ENCODE data around the gene FBXO40.

FBXO40 gene

GRCh38 chr3:121663171-121663847, 70.1 kb downstream of the FBXO40 start:
- no peak for DNase-seq

- no peak for DNase-seq
Observed at GRCh38 chr3:121665488-121665887, 72.3 kb downstream of the FBXO40 start.

DNA sequence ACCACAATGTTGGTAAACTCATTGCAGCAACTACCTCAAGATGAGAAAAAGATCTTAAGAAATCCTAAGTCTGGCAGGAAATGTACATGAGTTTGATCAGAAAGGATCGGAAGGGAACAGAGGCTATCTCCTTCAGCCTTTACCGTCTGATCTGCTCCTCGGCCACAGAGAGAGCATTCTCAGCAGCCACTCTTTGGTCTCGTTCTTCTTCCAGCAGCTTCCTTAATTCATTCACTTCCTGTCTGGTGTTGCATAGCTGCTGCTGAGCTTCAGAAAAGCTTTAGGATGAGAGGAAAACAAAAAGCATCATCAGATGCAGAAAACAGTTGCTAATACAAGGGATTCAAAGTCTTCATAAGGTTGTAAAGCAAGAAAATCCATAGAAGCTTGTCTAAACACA, 74.2 kb downstream of the FBXO40 start:
- DNase-seq: no peak

DNA sequence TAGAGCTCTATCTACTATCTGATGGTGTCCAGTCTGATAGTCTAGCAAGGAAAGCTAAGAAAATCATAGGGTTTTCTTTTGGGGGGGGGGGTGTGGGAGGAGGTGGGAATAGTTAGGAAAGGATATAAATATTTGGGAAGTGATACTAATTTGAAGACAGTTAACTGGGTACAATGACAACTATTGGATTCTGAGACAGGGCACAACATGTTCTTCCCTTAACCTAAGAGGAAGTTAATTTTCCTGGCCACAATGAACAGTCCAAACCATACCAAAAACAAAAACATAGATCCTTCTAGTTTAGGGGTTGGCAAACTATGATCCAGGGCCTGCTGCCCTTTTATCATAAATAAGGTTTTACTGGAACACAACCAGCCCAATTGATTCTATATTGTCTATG, 77.5 kb downstream of the FBXO40 start:
- no peak for DNase-seq

DNA sequence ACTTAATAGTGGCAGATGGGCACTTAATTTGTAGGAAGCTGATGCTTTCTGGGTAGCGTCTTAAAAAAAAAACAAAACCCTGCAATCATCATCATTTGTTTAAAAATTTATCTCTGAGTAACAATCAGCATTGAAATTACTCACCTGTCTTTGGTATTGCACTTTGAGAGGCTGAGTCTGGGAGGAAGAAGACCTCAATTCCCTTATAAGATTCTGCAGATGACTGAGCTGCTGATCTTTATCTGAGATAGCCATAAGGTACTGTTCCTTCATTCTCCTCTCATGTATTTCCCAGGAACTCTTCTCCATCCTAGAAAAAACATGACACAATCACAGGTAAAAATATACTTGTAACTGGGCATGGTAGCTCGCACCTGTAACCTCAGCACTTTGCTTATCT, 84.0 kb downstream of the FBXO40 start:
- DNase-seq: no peak

Data from T1000 (cell line).